Measurements from ENCODE around the gene IDUA.

GRCh38 chr4:956531-957230, 30.2 kb upstream of the IDUA start:
- no peak for TF ChIP-seq NFIC (IDR thresholded peaks at IDR 0.05)
- no peak for TF ChIP-seq MAX (IDR thresholded peaks at IDR 0.05)
- no peak for TF ChIP-seq TEAD4 (IDR thresholded peaks at IDR 0.05)
- TF ChIP-seq FOXM1 (IDR thresholded peaks at IDR 0.05; ENCODE audit: borderline replicate concordance, low read depth) = no peak
- TF ChIP-seq EP300 (IDR thresholded peaks at IDR 0.05; ENCODE audit: borderline replicate concordance) = no peak
